ENCODE results near the gene RBP3. TPM values are rescaled to one million over a fixed set of nuclear protein-coding genes. Genes with fewer than 3 reads are reported as not detected.
A peak's percentile ranks its signal among the peaks of the same experiment; 100 is the strongest.

The RBP3 gene
- total RNA-seq, 1 donor from 2014 or later = not detected

- DNase-seq (ENCODE audit: low read depth in 2 of 2) = peak in 1 of 2 donors; percentile 40
These were observed 11.6 kb upstream of the RBP3 start for GRCh38 chr10:47336387-47337134.

GRCh38 chr10:47337310-47337709 is 10.9 kb upstream of the RBP3 start:
- DNase-seq (ENCODE audit: low read depth in 2 of 2) = no peak

- no peak for DNase-seq (ENCODE audit: low read depth in 2 of 2)
These were observed 8.9 kb upstream of the RBP3 start for GRCh38 chr10:47339186-47339735.

DNA sequence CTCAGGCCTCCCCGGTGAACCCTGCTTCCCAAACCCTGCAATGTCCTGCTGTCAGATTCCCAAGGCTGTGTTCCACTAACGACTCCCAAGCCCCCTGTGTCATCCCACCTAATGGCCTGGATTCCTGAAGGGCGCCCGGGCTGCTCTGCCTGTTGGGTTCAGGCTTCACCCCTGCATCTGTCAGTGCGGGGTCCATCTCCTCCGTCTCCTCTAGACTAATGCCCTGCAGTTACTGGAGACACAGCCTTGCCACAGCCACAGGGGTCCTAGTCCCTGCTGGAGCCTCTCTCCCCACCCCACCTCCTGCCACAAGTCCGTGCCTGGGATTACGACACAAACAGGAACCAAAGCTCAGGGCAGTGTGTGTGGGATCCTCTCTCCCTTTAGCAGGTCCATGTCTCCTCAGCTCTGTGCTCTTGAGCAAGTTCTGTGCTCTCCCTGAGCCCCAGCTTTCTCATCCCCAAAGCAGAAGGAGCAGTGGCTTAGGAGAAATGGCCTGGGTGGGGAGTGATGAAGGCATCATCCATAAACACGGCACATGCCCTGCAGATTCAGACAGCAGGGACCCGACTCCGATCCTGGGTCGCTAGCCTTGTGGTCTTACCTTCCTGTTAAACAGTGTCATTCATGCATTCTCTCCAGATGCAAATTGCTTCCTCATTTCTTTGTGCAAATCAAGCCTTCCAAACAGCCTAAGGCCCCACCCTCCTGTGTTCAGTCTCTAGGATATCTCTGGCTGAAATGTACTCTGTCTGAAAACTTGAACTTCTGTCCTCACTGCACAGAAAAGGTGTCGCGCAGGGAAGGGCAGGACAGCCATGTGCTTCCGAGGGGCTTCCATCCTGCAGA is 8.2 kb upstream of the RBP3 start:
- no peak for DNase-seq (ENCODE audit: low read depth in 2 of 2)

GRCh38 chr10:47340608-47341170 is 7.5 kb upstream of the RBP3 start:
- DNase-seq (ENCODE audit: low read depth in 2 of 2) = peak; percentile 65 to 78

DNA sequence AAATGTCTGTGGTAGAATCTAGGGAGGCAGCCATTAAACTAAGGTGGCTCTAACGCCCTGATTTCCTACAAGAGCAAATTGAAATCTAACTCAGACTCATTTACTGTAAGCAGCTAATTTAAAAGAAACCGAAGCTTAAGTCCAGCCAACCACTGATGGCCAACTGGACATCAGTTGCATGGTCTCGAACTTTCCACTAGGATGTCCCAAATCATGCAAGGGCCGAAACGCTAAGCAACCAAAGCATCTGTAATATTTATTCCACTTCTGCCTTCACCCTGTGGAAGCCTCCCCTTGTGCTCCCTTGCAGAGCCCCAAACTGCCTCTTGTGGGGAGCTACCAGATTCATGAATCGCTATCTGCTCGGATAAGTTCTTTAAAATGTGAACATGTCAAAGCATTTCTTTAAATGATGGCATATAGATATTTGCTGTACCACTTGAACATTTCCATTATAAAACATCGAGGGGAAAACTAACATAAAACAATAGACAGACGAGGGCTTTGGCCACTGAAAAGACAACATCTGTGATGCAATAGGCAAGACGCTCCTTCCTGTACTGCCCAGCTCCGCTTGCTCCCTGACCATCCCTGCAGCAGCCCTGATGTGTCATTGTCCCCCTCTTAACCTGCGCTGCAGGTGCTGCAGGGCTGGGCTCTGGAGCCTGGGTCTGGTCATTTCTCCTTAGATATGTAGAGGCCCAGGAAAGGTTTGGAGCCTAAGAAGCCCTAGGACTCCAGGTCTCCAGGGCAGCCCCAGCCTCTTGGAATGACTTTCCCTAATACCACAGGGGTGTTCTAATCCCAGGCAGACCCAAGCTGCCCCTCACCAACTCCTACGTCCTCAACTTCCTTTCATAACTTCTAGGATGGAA is 2.9 kb upstream of the RBP3 start:
- DNase-seq (ENCODE audit: low read depth in 2 of 2) = no peak

GRCh38 chr10:47346581-47347302 is 1.4 kb upstream of the RBP3 start:
- no peak for DNase-seq (ENCODE audit: low read depth in 2 of 2)

- no peak for DNase-seq (ENCODE audit: low read depth in 2 of 2)
These were observed 874 bp upstream of the RBP3 start for GRCh38 chr10:47347303-47347675.

DNA sequence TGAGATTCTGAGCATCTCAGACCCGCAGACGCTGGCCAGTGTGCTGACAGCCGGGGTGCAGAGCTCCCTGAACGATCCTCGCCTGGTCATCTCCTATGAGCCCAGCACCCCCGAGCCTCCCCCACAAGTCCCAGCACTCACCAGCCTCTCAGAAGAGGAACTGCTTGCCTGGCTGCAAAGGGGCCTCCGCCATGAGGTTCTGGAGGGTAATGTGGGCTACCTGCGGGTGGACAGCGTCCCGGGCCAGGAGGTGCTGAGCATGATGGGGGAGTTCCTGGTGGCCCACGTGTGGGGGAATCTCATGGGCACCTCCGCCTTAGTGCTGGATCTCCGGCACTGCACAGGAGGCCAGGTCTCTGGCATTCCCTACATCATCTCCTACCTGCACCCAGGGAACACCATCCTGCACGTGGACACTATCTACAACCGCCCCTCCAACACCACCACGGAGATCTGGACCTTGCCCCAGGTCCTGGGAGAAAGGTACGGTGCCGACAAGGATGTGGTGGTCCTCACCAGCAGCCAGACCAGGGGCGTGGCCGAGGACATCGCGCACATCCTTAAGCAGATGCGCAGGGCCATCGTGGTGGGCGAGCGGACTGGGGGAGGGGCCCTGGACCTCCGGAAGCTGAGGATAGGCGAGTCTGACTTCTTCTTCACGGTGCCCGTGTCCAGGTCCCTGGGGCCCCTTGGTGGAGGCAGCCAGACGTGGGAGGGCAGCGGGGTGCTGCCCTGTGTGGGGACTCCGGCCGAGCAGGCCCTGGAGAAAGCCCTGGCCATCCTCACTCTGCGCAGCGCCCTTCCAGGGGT is 703 bp downstream of the RBP3 start:
- no peak for DNase-seq (ENCODE audit: low read depth in 2 of 2)

DNA sequence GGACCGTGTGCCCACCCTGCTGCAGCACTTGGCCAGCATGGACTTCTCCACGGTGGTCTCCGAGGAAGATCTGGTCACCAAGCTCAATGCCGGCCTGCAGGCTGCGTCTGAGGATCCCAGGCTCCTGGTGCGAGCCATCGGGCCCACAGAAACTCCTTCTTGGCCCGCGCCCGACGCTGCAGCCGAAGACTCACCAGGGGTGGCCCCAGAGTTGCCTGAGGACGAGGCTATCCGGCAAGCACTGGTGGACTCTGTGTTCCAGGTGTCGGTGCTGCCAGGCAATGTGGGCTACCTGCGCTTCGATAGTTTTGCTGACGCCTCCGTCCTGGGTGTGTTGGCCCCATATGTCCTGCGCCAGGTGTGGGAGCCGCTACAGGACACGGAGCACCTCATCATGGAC is 1.4 kb downstream of the RBP3 start:
- DNase-seq (ENCODE audit: low read depth in 2 of 2) = no peak

DNA sequence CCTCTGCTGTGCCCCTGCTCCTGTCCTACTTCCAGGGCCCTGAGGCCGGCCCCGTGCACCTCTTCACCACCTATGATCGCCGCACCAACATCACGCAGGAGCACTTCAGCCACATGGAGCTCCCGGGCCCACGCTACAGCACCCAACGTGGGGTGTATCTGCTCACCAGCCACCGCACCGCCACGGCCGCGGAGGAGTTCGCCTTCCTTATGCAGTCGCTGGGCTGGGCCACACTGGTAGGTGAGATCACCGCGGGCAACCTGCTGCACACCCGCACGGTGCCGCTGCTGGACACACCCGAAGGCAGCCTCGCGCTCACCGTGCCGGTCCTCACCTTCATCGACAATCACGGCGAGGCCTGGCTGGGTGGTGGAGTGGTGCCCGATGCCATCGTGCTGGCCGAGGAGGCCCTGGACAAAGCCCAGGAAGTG is 1.8 kb downstream of the RBP3 start:
- no peak for DNase-seq (ENCODE audit: low read depth in 2 of 2)

- no peak for DNase-seq (ENCODE audit: low read depth in 2 of 2)
These were observed 2.8 kb downstream of the RBP3 start for GRCh38 chr10:47350671-47351640.

DNA sequence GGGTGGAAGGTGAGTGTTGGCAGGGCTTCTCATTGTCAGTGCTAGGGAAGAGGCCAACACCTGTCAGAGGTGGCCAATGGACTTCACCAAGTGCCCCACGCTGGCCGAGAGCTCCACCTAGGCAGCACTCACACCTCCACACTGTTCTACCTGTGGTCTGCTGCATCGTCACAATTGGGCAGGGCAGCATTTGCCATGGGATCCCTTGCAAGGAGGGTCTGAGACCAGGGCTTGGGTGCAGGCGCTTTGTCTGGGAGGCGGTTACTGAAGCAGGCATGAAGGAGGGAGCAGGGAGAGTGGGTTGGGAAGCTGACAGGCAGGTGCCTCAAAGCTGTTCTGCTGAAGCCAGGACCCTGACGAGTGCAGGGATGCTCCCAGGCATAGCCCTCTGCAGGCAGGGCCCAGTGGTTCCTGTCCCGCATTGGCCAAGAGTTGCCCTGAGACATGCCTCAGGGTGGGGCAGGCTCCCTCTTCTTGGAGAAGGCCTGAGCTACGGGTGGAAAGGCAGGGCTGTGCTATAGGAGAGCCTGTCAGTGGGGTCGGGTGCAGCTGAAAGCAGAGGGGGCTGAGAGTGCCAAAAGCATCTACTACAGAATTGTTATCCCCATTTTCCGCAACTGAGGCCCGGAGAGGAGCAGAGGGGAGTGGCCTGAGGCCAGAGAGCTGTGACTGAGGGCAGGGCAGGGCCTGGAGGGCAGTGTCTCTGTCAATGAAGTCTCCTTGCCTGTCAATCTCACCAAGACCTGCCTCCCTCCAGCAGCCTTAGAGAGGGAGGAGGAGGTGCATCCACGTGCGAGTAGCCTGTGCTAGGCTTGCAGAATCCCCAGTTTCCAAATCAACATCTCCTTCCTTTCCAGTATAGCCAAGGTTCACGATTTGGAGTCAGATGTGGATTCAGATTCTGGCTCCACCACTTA is 4.0 kb downstream of the RBP3 start:
- DNase-seq (ENCODE audit: low read depth in 2 of 2) = no peak

- DNase-seq (ENCODE audit: low read depth in 2 of 2) = no peak
These were observed 5.2 kb downstream of the RBP3 start for GRCh38 chr10:47353351-47353750.

DNA sequence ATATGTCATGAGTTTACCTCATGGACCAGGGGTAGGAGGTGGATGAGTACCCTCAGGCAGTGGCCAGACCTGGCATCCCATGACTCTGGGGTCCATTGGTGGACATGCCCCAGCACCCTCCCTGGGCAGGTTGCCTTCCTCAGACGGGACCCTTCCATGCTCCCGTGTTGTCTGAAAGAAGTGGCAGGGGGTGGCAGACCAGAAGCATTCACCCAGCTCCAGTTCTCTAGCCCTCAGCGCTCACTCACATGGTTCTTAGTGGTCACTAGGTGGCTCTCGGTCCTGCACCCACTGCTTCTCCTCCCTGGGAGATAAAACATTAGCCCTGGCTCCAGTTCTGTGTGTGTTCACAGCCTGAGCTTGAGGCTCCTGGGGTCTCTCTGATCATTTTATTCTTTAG is 6.0 kb downstream of the RBP3 start:
- DNase-seq (ENCODE audit: low read depth in 2 of 2) = peak in 1 of 2 donors; percentile 17

DNA sequence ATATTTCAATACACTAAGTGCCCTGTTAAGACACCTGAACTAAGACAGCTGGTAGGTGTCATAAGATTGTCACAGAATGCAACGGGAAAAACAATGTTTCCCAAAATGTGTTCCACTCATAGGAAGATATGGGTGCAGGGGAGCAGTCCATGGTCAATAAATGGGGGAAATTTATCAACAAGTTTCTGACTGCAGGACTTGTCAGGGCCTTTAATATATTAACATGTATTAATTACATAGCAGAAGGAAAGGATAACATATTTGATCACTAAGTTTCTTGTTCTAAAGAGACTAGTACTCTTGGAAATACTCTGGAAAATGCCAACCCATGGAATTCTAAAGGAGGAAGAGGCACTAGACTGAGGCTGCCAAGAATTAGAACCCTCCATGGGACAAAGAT is 6.7 kb downstream of the RBP3 start:
- no peak for DNase-seq (ENCODE audit: low read depth in 2 of 2)

DNA sequence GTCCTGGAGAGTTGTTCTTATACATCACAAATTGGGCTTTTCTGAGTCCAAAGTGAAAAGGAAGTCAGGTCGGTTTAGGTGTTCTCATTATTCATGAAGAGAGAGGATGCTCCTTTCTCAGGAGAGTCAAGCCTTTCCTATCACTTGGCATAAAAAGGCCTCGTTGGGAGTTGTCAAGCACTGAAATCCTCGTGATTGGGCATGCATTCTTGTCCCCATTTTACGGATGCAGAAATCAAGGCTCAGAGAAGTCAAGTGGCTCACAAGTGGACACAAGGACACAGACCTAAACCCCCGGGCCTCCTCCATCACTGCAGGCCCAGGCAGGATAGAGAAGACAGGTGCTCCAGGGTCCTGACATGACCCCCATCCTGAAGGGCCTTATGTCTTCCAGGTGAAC is 8.5 kb downstream of the RBP3 start:
- DNase-seq (ENCODE audit: low read depth in 2 of 2) = no peak

All from lung microvascular endothelial cell (primary cell).